Measurements from ENCODE around the gene SERTAD2. TPM values are rescaled to one million over a fixed set of nuclear protein-coding genes. Genes with fewer than 3 reads are reported as not detected.

SERTAD2 gene
- total RNA-seq, 6 experiments from 2014 or later, result 3.7 to 14.4 (median 8.4) TPM

DNA sequence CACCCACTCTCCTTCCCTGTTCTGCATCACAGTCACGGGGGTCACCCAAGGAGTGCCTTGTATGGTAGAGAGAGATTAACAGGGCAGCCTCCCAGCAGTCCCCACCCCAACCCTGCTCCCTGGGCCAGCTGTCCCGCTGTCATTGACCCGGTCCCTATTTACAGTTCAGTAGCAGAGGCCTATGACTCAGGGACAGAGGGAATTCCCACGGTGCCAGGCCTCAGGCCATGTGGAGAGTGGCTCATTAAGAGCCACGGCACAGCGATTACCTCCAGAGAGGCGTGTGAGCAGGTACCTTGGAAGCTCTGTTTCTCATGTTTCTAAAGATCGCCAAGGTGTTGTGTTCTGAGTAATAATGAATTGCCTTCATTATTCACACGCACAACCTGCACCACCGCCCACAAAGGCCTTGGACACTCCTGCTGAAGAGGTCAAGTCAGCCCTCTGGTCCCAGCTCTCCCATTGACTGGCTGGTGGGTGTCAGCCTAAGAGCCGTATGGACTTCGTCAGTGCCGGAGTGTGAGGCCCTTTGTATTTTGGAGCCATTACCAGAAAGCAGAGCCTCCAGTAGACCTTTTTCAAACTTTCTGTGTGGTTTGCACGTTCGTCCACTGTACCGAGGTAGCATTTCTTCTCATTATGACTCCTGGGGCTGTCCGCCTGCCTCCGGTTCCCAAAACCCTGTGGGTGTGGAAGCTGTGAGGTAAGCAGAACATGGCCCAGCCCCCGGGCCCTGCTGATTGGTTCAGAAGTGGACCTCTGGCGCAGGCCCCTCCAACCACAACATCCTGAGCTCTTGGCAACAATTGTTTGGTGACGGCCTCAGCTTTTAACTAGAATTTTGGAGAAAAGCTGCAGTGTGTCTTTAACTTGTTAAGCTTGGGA is 47.0 kb downstream of the SERTAD2 start:
- TF ChIP-seq, protein P1, sequence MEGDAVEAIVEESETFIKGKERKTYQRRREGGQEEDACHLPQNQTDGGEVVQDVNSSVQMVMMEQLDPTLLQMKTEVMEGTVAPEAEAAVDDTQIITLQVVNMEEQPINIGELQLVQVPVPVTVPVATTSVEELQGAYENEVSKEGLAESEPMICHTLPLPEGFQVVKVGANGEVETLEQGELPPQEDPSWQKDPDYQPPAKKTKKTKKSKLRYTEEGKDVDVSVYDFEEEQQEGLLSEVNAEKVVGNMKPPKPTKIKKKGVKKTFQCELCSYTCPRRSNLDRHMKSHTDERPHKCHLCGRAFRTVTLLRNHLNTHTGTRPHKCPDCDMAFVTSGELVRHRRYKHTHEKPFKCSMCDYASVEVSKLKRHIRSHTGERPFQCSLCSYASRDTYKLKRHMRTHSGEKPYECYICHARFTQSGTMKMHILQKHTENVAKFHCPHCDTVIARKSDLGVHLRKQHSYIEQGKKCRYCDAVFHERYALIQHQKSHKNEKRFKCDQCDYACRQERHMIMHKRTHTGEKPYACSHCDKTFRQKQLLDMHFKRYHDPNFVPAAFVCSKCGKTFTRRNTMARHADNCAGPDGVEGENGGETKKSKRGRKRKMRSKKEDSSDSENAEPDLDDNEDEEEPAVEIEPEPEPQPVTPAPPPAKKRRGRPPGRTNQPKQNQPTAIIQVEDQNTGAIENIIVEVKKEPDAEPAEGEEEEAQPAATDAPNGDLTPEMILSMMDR (IDR thresholded peaks at IDR 0.05), result no peak
- no peak for TF ChIP-seq POLR2A (IDR thresholded peaks at IDR 0.05)
- DNase-seq (peak; percentile 85 to 87 (median 86)), ATAC-seq (peak; percentile 84 to 94 (median 90))
- Histone ChIP-seq H3K36me3 (no peaks in the 10 kb centered on the region), H3K27ac (peak overlapping the region; percentile 62 to 74 (median 63)), H3K9me3 (no peaks in the 10 kb centered on the region), H3K27me3 (no peaks in the 10 kb centered on the region), H3K4me3 (no peak overlapping the region), H3K4me1 (peaks cover 0 to 16% (median 7%) of the 10 kb centered on the region in 4 donors)
- intact Hi-C loops (cut with DNase I), result no loop called here
- WGBS (ENCODE audit: insufficient coverage, low coverage, low lambda C conversion rate, missing lambda C conversion rate), result 30% methylated on average over 4 of the region's 21 CpGs

DNA sequence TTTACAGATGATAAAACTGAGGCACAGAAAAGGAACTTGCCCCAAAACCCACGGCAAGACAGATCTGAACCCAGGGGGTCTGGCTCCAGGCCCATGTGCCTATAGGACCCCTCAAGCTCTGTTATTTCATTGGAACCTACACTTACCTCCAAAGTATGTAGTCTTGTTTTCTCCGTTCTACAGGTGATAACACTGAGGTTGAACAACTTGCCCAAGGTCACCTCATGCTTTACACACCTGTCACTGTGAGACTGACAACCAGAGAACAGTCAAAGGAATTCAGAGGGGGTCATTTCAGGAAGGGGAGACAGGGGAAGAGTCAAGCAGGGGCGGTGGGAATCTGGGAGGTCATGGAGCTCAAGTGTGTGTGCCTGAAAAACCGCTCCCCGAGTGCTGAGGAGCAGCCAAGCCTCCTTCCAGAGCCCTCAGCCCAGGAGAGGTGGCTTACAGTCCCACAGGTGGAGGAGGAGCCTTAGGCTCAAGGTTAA is 47.7 kb downstream of the SERTAD2 start:
- DNase-seq (no peak), ATAC-seq (peak in 1 of 4 donors; percentile 1)
- intact Hi-C loops (cut with DNase I), result no loop called here
- 76% methylated on average over 5 of the region's 5 CpGs for WGBS (ENCODE audit: insufficient coverage, low coverage, low lambda C conversion rate, missing lambda C conversion rate)
- peaks cover 0 to 18% (median 7%) of the 10 kb centered on the region in 4 donors for H3K4me1 ChIP-seq
- no peaks in the 10 kb centered on the region for H3K9me3 ChIP-seq
- no peaks in the 10 kb centered on the region for H3K27me3 ChIP-seq
- H3K4me3 ChIP-seq, result no peak overlapping the region
- H3K27ac ChIP-seq, result peak overlapping the region; percentile 1 to 63 (median 33)
- H3K36me3 ChIP-seq, result no peaks in the 10 kb centered on the region
- TF ChIP-seq POLR2A (IDR thresholded peaks at IDR 0.05), result no peak
- TF ChIP-seq, protein P1 (IDR thresholded peaks at IDR 0.05), result no peak

DNA sequence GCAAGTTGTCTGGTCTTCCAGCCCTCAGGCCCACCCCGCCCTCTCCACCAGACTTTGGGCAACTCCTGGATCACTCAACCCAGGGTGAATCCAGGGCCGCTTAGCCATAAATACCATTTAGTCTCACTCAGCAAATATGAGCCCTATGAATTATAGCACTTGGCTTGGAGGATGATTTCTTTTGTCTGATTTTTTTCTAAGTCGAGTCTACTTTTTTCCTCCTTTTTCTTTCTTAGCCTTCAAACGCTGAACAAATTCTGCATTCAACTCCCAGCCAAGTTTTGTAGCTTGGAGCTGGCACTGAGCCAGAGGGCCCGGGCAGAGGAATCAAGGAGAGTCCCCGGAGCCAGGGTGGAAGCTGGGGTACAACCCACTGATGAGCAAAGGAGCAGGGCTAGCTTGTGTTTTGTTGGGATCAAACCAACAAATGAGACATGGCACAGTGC is 48.7 kb downstream of the SERTAD2 start:
- H3K9me3 ChIP-seq, result no peaks in the 10 kb centered on the region
- no peak overlapping the region for H3K4me3 ChIP-seq
- peaks cover 0 to 19% (median 7%) of the 10 kb centered on the region in 4 donors for H3K4me1 ChIP-seq
- no peak for TF ChIP-seq POLR2A (IDR thresholded peaks at IDR 0.05)
- TF ChIP-seq, protein P1 (IDR thresholded peaks at IDR 0.05), result no peak
- intact Hi-C loops (cut with DNase I), result no loop called here
- no peaks in the 10 kb centered on the region for H3K36me3 ChIP-seq
- no peak overlapping the region for H3K27ac ChIP-seq
- 49% methylated on average over 5 of the region's 6 CpGs for WGBS (ENCODE audit: insufficient coverage, low coverage, low lambda C conversion rate, missing lambda C conversion rate)
- no peak for ATAC-seq
- no peak for DNase-seq
- no peaks in the 10 kb centered on the region for H3K27me3 ChIP-seq

DNA sequence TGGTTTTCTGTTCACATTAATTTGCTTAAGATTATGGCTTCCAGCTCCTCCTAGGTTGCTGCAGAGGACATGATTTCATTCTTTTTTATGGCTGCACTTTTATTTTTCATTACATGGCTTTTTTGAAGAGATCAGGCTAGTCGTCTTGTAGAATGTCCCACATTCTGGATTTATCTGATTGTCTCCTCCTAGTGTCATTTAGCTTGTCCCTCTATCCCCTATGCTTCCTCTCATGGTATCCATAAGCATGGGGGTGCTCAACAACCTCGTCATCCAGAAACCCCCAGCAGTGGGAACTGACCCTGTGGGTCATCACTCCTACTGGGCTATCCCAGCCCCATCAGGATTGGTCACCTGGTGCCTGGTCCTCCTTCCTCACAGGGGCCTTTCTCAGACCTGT is 49.6 kb downstream of the SERTAD2 start:
- ATAC-seq (no peak), DNase-seq (no peak)
- WGBS (ENCODE audit: insufficient coverage, low coverage, low lambda C conversion rate, missing lambda C conversion rate), result 85% methylated on average over 2 of the region's 2 CpGs
- H3K27ac ChIP-seq, result no peak overlapping the region
- H3K36me3 ChIP-seq, result no peaks in the 10 kb centered on the region
- no peak overlapping the region for H3K4me3 ChIP-seq
- H3K27me3 ChIP-seq, result no peaks in the 10 kb centered on the region
- H3K9me3 ChIP-seq, result no peaks in the 10 kb centered on the region
- TF ChIP-seq, protein P1 (IDR thresholded peaks at IDR 0.05), result no peak
- no peak for TF ChIP-seq POLR2A (IDR thresholded peaks at IDR 0.05)
- peaks cover 0 to 15% (median 7%) of the 10 kb centered on the region in 4 donors for H3K4me1 ChIP-seq
- intact Hi-C loops (cut with DNase I), result no loop called here

All from right lobe of liver (tissue), 6 donors.